GM19025 (cell line): Measurements from ENCODE around the gene PLPPR3.
A peak's percentile ranks its signal among the peaks of the same experiment; 100 is the strongest.

Source experiments
- ATAC-seq: cut with Tn5 transposase; IDR thresholded peaks from one replicate; pipeline ENCODE4 v1.9.1; 2021; ENCODE audit warnings: mild to moderate bottlenecking, low read depth, moderate library complexity; ENCODE audit not compliant: unreplicated experiment

PLPPR3 gene

DNA sequence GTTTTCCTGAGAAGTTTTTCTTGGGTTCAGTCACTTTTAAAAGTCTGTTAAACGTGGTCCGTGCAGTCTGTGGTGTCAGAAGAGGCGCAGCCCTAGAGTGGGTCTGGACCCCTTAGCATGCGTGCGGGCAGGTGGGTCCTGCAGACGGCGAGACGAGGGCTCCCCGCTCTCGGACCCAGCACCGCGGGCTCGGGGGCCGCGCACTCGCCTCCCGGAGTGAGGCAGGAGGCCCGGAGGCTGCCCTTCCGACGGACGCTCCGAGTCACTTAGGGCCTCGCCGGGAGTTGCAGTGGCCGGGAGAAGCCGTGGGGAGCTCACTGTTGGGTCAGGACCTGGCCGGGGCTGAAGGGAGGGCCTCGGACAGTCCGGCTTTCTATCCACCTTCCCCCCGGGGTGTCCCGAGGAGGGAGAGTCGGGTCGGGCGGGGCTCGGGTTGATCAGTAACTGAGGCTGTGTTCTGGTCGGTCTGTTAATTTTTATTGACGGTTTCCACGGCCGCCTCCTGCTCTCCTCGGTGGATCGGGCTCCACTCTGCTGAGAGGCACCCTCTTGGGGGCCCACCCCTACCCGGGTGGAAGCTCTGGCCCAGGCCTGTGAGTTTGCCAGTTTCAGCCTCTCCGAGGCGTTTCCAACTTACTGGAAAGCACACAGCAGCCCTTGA, 23.2 kb downstream of the PLPPR3 start:
- ATAC-seq, result no peak

DNA sequence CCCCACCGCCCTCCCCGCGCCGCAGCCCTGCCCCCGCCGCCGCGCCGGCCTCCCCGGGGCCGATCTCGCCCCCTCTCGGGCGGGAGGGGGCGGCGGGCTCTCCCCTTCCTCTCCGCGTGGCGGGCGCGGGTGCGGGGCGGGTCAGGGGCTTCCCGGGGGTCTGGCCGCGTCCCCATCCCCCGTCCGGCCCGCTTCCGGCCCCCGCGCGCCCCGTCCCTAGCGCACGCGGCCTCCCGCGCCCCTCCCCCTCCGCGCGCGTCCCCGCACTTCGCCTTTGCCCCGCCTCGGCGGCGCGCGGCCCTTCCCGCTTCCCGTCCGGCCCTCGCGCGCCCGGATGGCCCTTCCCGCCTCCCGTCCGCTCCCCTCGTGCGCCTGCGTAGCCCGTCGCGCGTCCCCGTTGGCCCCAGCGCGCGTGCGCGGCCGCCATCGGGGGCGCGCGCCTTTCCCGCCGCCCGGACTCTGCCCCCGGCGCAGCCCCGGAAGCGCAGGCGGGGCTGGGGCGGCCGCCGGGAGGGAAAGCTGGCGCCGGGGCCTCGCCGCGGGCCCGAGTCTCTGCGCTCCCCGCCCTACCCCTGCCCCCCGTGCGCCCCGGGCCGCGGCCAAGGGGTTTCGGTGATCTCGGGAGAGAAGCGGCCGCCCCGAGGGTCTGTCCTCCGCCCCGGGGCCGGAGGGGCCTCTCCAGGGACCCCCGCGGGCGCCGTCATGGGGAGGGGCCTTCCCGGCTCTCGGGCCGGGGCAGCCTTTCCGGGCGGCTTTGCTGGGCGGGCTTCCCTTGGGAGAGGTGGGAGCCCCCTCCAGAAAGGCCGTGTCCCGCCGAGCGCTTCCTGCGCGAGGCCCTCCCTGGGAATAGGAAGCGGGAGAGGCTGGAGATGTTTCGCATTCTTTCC, 24.0 kb downstream of the PLPPR3 start:
- ATAC-seq, result peak; percentile 35

DNA sequence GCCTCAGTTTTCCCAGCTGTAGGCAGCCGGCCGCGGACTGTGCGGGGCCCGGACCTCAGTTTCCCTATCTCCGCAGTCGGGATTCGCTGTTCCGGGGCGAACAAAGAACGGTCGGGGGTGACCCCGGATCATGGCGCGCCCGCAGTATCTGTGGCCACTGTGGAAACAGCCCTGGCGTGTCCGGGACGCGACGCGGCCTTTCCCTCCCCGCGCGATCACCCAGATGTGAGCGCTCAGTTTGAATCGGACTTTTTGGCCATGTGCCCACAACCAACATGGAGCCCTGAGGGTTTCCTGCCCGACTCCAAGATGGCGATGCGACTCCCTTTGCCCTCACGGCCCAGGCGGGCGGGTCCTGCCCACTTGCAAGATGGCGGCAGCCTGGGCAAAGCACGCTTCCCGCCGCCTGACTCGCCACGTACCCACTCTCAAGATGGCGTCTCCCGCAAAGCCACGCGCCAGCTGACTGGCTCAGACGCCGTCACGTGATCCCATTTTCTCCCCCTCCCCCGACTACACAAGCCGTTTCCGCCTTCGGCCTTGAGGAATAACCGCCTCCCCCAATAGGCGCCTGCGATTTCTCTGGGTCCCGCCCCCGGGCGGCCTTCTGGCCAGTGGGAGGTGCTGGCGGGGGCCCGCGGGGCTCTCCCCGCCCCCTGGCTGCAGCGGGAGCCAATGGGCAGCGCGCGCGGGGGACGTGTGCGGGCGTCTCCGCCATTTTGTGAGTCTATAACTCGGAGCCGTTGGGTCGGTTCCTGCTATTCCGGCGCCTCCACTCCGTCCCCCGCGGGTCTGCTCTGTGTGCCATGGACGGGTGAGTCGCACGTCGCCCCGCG, 24.8 kb downstream of the PLPPR3 start, which contains the start of gene PTBP1:
PTBP1 (plus strand) TSS at position 761 of the 836 bp plus-strand sequence; CDS start at position 807, 46 bp downstream.
- peak; percentile 72 for ATAC-seq

DNA sequence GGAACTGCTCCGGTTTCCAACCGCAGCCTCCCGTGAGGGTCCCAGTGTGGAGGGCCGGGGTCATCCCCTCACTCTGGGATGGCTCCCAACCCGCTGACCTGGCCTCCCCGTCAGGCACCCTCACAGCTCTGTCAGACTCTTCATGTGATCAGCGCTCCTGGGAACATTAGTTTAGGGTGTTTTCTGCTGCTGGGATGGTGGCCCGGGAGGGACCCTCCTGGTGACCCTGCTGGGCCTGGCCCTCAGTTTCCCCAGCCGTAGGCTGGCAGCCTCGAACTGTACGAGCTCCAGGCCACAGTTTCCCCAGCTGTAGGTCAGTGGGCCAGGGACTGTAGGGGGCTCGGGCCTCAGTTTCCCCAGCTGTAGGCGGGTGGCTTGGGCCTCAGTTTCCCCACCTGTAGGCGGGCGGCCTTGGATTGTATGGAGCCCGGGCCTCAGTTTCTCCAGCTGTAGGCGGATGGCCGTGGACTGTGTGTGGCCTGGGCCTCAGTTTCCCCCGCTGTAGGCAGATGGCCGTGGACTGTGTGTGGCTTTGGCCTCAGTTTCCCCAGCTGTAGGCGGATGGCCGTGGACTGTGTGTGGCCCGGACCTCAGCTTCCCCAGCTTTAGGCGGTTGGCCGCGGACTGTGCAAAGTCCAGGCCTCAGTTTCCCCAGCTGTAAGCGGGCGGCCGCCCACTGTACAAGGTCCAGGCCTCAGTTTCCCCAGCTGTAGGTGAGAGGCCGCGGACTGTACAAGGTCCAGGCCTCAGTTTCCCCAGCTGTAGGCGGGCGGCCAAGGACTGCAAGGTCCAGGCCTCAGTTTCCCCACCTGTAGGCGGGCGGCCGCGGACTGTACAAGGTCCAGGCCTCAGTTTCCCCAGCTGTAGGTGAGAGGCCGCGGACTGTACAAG, 25.8 kb downstream of the PLPPR3 start:
- ATAC-seq, result no peak

DNA sequence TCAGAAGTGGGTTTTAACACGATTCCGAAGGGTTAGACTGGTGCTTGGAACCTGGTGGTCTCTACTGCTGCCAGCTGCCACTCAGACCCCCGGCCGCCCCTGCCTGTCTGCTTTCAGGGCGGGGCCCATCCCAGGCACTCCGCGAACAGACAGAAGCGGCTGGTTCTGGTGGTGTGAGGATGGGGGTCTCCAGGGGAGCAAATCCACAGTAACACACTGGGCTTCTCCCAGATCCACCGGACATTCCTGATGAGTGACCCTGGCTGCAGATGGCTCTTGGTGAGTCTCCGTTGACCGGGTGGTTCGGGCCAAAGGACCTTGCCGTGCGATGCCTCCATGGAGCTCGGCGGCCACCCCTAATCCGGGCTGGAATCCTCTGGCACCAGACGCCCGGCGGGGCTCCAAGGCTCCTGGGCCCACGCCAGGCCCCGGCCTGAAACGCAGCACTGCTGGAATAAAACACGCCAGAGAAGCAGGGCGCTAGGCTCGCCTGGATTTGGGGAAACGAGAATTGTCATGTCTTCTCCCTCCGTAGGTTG, 26.6 kb downstream of the PLPPR3 start:
- no peak for ATAC-seq

DNA sequence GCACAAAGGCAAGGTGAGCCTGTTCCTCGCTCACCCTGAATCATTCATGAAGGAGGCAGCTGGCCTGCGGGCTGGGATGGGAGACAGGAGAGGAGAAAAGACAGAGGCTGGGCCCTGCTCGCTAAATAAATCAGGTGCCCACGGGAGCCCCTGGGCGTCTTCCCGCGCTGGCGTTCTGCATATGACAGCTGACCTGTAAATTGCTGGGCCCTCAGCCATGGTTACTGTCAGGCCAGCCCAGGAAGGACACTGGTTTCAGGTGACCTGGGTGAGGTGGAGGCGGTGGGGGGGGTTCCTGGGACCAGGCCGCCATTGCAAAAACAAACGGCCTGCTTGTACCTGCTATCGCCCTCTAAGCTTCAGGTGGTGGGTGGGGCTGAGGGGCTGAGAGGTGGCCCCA, 27.9 kb downstream of the PLPPR3 start:
- ATAC-seq, result no peak

DNA sequence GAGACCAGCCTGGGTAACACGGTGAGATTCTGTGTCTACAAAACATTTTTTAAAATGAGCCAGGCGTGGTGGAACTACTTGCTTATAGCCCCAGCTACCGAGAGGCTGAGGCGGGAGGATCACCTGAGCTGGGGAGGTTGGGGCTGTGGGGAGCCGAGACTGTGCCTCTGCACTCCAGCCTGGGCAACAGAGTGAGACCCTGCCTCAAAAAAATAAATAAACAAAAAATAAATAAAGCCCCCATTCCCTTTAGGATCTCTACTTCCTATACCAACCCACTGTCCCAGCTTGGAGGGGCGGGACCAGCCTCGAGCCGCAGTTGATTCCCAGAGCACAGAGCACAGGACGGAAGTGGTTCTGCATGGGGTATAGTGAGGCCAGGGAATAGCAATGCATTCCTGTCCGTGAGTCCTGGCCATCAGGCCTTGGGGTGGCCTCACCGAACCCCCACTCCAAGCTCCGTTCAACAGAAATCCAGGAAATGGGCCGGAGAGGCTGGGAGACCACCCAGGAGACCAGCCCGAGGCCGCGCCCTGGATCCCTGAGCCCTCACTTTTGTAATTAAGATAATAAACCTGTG, 29.4 kb downstream of the PLPPR3 start:
- no peak for ATAC-seq

DNA sequence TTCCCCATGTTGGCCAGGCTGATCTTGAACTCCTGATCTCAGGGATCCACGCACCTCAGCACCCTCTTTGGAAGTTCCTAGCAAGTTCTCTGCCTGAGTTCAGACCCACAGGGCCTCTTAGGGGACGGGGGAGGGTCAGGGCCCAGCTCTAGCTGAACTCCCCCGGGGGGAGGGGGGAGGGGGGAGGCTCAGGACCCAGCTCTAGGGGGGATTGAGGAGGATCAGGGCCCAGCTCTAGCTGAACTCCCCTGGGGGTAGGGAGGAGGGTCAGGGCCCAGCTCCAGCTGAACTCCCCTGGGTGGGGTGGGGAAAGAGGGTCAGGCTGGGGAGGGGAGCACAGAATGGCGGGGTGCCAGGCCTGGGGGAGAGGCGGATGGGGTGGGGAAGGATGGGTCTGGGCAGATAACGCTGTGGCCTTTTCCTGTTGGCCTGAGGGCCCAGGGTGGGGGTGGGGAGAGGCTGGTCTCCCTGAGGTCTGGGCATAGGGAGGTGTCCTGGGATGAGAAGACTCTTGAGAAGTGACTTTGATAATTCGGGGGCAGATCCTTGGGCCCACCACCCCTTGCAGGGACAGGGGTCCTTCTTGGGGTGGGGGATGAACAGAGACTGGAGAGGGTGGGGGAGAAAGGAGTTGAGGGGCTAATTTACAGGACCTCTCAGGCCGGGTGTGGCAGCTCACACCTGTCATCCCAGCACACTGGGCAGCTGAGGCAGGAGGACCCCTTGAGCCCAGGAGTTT, 30.0 kb downstream of the PLPPR3 start:
- ATAC-seq, result no peak

DNA sequence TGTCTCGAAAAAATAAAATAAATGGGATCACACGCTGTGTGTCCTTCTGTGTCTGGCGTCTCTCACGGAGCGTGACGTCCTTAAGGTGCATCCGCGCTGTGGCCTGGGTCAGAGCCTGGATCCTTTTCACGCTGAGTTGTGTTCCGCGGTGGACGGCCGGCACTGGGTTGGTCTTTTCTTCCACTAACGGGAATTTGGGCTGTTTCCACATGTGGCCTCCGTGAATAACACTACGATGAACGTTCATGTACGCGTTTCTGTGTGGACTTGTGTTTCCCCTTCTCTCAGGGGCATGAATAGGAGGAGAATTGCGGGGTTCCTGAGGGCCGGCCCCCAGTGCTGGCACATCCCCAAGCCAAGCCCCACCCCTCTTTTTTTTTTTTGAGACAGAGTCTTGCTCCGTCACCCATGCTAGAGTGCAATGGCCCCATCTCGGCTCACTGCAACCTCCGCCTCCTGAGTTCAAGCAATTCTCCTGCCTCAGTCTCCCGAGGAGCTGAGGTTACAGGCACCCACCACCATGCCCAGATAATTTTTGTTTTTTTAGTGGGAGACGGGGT, 30.7 kb downstream of the PLPPR3 start:
- ATAC-seq, result no peak

DNA sequence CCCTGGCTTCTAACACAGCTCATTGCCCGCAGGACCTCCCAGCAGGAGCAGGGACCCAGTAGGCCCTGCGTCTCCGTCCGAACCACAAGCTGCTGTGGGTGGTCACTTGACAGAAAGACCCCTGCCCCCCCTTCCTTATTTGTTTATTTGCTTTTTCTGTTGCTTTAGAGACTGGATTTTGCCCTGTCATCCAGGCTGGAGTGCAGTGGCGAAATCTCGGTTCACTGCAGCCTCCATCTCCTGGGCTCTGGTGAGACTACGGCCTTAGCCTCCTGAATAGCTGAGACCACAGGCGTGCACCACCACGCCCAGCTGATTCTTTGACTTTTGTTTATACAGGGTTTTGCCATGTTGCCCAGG, 32.1 kb downstream of the PLPPR3 start:
- no peak for ATAC-seq

DNA sequence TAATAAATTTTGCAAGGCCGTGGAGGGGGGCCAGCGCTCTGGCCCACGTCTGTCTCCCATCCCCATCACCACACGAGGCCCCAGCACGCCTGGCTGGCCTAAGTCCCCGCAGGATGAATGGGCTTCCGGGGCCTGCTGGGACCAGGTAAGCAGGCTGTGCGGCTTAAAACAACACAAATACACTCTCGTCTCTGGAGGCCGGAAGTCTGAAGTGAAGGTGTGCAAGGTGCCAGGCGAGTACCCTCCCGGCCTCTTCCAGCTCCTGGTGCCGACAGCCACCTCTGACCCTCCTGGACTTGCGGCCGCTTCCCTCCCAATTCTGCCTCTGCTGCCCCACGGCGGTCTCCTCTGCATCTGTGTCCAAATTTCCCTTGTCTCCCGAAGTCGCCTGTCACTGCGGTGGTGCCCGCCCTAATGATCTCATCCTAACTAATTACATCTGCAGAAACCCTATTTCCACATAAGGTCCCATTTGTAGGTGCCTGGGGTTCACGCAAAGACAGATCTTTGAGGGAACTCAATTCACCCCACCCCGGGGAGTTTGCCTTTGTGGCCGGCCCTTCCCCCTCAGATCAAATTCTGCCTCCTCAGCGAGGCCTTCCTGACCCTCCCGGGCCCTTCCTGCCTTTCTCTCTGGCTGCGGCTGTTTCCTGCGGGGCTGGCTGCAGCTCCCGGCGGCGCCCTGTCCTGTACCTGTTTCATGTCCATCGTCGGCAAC, 32.6 kb downstream of the PLPPR3 start:
- ATAC-seq, result no peak

DNA sequence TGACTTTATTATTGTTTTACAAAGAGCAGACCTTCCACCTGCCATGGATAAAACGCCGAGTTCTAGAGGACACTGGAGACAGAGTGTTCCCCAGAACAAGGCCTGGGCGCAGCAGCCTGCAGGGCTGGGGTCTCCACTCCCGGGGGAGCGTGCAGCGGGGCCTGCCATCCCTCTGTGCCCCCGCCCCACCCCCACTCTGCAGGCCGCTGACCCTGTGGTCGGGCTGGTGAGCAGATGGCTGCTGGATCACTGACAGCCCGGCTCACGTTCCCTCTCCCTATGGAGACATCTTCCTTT, 33.1 kb downstream of the PLPPR3 start:
- no peak for ATAC-seq

DNA sequence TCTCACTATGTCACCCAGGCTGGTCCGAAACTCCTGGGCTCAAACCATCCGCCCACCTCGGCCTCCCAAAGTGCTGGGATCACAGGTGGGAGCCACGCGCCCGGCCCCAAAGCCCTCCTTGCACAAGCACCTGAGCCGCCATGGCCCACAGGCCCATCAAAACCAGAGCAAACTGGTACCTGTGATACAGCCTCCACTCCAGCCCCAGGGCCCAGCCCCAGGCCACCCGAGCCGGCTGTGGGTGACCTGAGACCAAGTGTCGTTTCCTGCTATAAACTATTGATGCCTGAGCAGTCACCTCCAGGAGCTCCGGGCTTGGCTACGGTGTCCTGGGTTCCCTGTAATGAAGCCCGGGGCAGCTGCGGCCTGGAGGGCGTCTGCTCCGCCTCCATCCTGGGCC, 34.2 kb downstream of the PLPPR3 start:
- no peak for ATAC-seq

DNA sequence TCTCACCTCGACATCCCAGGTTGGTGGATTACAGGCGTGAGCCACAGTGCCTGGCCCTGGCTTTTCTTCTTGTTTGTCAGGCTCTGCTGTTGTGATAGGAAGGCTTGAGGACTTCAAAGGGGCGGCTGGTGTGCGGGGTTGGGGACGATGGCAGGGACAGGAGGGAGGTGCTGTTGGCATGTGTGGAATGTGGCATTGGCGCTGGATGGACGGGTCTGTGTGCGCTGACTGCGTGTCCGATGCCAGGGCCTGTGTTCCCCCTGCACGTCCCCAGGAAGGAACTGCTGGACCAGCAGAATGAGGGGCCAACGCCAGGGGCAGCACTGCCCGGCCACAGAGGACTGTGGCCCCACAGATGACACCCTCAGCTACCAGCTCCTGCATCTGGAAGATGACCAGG, 37.2 kb downstream of the PLPPR3 start:
- no peak for ATAC-seq

DNA sequence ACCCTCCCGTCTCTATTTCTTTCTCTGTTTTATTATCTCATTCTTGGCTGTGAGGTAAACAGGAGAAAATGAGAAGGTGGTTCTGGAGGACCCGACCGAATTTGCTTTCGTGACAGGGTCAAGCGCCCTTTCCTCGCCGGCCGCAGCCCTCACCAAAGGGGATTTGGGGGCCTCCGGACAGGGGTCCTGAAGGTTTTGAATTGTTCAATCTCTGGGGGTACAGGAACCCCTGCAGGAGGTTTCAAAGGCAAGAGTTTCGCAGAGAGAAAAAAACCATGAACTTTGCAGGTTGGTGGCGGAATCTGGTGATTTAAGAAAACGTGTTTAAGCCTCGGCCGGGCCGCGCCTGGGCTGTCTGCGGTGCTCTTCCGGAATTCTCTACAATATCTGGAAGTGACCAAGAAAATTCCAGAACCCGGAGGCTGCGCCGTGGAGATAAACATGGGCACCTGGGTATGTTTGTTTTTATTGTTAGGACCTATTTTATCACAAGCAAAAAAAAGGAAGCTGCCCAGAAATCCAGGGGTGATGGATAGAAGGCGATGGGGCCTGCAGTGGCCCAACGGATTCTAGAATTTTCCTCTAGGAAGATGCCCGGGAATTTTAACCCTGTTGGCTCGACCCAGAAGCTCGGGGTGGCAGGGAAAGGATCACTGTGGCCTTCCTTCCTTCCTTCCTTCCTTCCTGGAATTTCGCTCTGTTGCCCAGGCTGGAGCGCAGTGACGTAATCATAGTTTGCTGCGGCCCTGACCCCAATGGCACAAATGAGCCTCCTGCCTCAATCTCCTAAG, 38.7 kb downstream of the PLPPR3 start:
- ATAC-seq, result no peak

DNA sequence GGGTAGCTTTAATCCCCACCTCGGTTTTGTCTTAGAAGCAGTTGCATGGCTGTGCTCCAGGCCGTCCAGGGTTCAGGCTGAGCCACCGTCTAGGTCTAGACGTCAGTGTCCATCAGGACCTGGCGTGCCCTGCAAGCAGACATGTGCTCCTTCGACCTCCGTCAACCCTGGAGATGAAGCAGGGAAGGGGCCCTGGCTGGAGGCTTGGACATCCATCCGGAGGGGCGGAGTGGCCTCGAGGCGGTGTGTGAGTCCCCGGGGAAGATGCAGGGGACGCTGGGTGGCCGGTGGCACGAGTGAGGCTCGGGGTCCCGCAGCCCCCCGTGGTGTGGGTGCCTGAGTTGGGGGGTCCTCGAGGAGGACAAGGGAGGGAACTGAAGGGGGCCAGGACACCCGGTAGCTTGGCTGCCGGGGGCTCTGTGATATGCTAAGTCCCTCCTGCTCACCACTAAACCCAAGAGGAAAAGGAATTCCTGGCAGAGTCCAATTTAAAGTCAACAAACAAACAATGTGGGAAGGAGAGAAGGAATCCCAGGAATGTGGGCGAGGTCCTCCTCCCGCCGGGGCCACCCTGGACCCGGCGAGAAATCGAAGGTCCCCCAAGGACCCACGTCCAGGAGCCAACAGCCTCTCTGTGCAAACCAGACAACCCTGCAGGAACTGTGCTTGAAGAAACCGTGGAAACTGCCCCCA, 39.4 kb downstream of the PLPPR3 start:
- no peak for ATAC-seq

DNA sequence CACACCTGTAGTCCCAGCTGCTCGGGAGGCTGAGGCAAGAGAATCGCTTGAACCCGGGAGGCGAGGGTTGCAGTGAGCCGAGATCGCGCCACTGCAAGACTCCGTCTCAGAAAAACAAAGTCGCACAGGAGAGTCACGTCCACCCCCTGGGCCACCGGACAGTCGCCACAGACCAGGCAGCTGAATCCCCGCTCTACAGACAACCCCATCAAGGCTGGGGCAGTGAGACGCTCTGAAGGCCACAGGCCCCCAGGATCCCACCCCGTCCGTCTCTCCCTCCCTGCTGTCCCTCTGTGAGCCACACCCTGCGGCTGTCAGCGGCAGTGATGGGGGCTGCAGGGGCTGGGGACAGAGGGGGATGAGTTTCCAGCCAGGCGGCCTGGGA, 40.0 kb downstream of the PLPPR3 start:
- ATAC-seq, result no peak
